ENCODE data around the gene MFSD1. TPM values are rescaled to one million over a fixed set of nuclear protein-coding genes. Genes with fewer than 3 reads are reported as not detected.

The MFSD1 gene
- total RNA-seq, 1 donor from 2014 or later = 35.9 TPM

- TF ChIP-seq CTCF (IDR thresholded peaks at IDR 0.05) = peak; percentile 35 to 56 (median 39)
- H3K4me3 ChIP-seq = no peak overlapping the region
- no peaks in the 10 kb centered on the region for H3K27me3 ChIP-seq
- no peaks in the 10 kb centered on the region for H3K9me3 ChIP-seq
- no peak for DNase-seq (ENCODE audit: low spot score in 2 of 2)
- intact Hi-C loops (cut with DNase I) = loop anchor here (5.0 kb wide), 1 partner anchor 411 kb away; no protein-coding TSS in a partner anchor
- no peaks in the 10 kb centered on the region for H3K4me1 ChIP-seq
- no peaks in the 10 kb centered on the region for H3K36me3 ChIP-seq
- no peak overlapping the region for H3K27ac ChIP-seq
These were observed 44.0 kb downstream of the MFSD1 start for GRCh38 chr3:158845765-158846350.

GRCh38 chr3:158846803-158847451 is 45.1 kb downstream of the MFSD1 start:
- no peak overlapping the region for H3K27ac ChIP-seq
- intact Hi-C loops (cut with DNase I) = loop anchor here (5.0 kb wide), 1 partner anchor 410 kb away; no protein-coding TSS in a partner anchor
- no peak overlapping the region for H3K4me3 ChIP-seq
- no peaks in the 10 kb centered on the region for H3K36me3 ChIP-seq
- no peaks in the 10 kb centered on the region for H3K27me3 ChIP-seq
- H3K4me1 ChIP-seq = no peaks in the 10 kb centered on the region
- no peaks in the 10 kb centered on the region for H3K9me3 ChIP-seq
- TF ChIP-seq CTCF (IDR thresholded peaks at IDR 0.05) = no peak
- no peak for DNase-seq (ENCODE audit: low spot score in 2 of 2)

GRCh38 chr3:158847452-158847821 is 45.6 kb downstream of the MFSD1 start:
- Histone ChIP-seq H3K27me3 (no peaks in the 10 kb centered on the region), H3K9me3 (no peaks in the 10 kb centered on the region), H3K27ac (no peak overlapping the region), H3K4me3 (no peak overlapping the region), H3K36me3 (no peaks in the 10 kb centered on the region), H3K4me1 (no peaks in the 10 kb centered on the region)
- TF ChIP-seq CTCF (IDR thresholded peaks at IDR 0.05) = no peak
- intact Hi-C loops (cut with DNase I) = loop anchor here (5.0 kb wide), 1 partner anchor 410 kb away; no protein-coding TSS in a partner anchor
- no peak for DNase-seq (ENCODE audit: low spot score in 2 of 2)

GRCh38 chr3:158847885-158848284 is 46.0 kb downstream of the MFSD1 start:
- Histone ChIP-seq H3K27me3 (no peaks in the 10 kb centered on the region), H3K27ac (no peak overlapping the region), H3K9me3 (no peaks in the 10 kb centered on the region), H3K4me1 (no peaks in the 10 kb centered on the region), H3K36me3 (no peaks in the 10 kb centered on the region), H3K4me3 (no peak overlapping the region)
- TF ChIP-seq CTCF (IDR thresholded peaks at IDR 0.05) = no peak
- intact Hi-C loops (cut with DNase I) = loop anchor here (5.0 kb wide), 1 partner anchor 409 kb away; no protein-coding TSS in a partner anchor
- DNase-seq (ENCODE audit: low spot score in 2 of 2) = no peak

- no peak for DNase-seq (ENCODE audit: low spot score in 2 of 2)
- intact Hi-C loops (cut with DNase I) = loop anchor here (5.0 kb wide), 1 partner anchor 408 kb away; no protein-coding TSS in a partner anchor
- no peak overlapping the region for H3K27ac ChIP-seq
- no peaks in the 10 kb centered on the region for H3K27me3 ChIP-seq
- no peak for TF ChIP-seq CTCF (IDR thresholded peaks at IDR 0.05)
- H3K4me1 ChIP-seq = no peaks in the 10 kb centered on the region
- no peak overlapping the region for H3K4me3 ChIP-seq
- peaks cover 0 to 4% of the 10 kb centered on the region in 2 donors for H3K9me3 ChIP-seq
- H3K36me3 ChIP-seq = no peaks in the 10 kb centered on the region
These were observed 47.9 kb downstream of the MFSD1 start for GRCh38 chr3:158849757-158850156.

Data from ascending aorta (tissue), 2 donors.